T-cell (primary cell): ENCODE results near the gene PLEKHA7. TPM values are rescaled to one million over a fixed set of nuclear protein-coding genes. Genes with fewer than 3 reads are reported as not detected.
A peak's percentile ranks its signal among the peaks of the same experiment; 100 is the strongest.

Source experiments
- ATAC-seq, 4 experiments: fragments of 200-7000 bp in 3 of 4; fragments of 150-1000 bp in 1 of 4; cut with Tn5 transposase; replicated peaks in 1 of 4; 1 replicate in 3 of 4; 2 replicates in 1 of 4; pipeline ENCODE4 v1.10.0; 2021; ENCODE audit warnings: moderate library complexity in 3 of 4, mild to moderate bottlenecking in 2 of 4, moderate number of reproducible peaks in 1 of 4
- CTCF ChIA-PET, 2 donors: fragments of 300-600 bp; sonication (Branson Sonifier 250); formaldehyde crosslinking; loops; one replicate each; lab custom pipeline; 2022; ENCODE audit warnings: antibody characterized with exemption in 2 of 2; lab: Charles Lee
- POLR2A ChIA-PET, 2 donors: fragments of 300-600 bp; sonication (Branson Sonifier 250); formaldehyde crosslinking; loops; one replicate each; lab custom pipeline; 2022; ENCODE audit warnings: antibody characterized with exemption in 2 of 2; lab: Charles Lee
- DNase-seq, 35 experiments: peaks; one replicate each; pipeline versions ENCODE4 v3.0.0 to v3.0.0-alpha.2; 2013 to 2023
- H3K27ac ChIP-seq: one replicate; pipeline ENCODE4 v1.5.1; 2013; ENCODE audit warnings: low read length
- H3K27me3 ChIP-seq, 2 experiments: replicated peaks in 1 of 2; 1 replicate in 1 of 2; 2 replicates in 1 of 2; pipeline versions ENCODE4 v1.6.1 to v1.7.0; 2013; ENCODE audit warnings: low read length in 1 of 2, mixed read lengths in 1 of 2; ENCODE audit not compliant: control insufficient read depth in 2 of 2, insufficient read depth in 2 of 2; ENCODE audit errors: extremely low read depth in 1 of 2
- H3K36me3 ChIP-seq, 2 donors: 1 replicate in 1 of 2; 2 replicates in 1 of 2; pipeline versions ENCODE4 v1.6.1 to v1.7.0; 2013; ENCODE audit warnings: low read length in 1 of 2; ENCODE audit not compliant: control insufficient read depth in 2 of 2, insufficient read depth in 1 of 2; ENCODE audit errors: extremely low read depth in 1 of 2
- H3K4me1 ChIP-seq, 2 experiments: 1 replicate in 1 of 2; 2 replicates in 1 of 2; pipeline versions ENCODE4 v1.6.1 to v1.7.0; 2013; ENCODE audit warnings: low read length in 2 of 2, mixed read lengths in 1 of 2; ENCODE audit not compliant: insufficient read depth in 2 of 2, control insufficient read depth in 1 of 2; ENCODE audit errors: extremely low read depth in 1 of 2
- H3K4me3 ChIP-seq, 2 donors: 1 replicate in 1 of 2; 2 replicates in 1 of 2; pipeline versions ENCODE4 v1.5.1 to v1.7.0; 2013; ENCODE audit warnings: mild to moderate bottlenecking in 2 of 2, low read length in 1 of 2, moderate library complexity in 1 of 2; ENCODE audit not compliant: control insufficient read depth in 1 of 2; ENCODE audit errors: extremely low read depth in 1 of 2
- H3K9me3 ChIP-seq: 2 replicates; pipeline ENCODE4 v1.7.0; 2013
- H3K27ac Mint-ChIP-seq, 2 donors: one replicate each; pipeline ENCODE4 v1.8.0; 2020 to 2021; ENCODE audit warnings: mild to moderate bottlenecking in 2 of 2, mixed read lengths in 2 of 2
- H3K27me3 Mint-ChIP-seq, 2 donors: one replicate each; pipeline ENCODE4 v1.8.0; 2021 to 2022; ENCODE audit warnings: mixed read lengths in 2 of 2
- H3K36me3 Mint-ChIP-seq: one replicate; pipeline ENCODE4 v1.8.0; 2021; ENCODE audit warnings: mixed read lengths
- H3K4me1 Mint-ChIP-seq, 3 donors: one replicate each; pipeline ENCODE4 v1.8.0; 2020 to 2022; ENCODE audit warnings: mixed read lengths in 3 of 3, mild to moderate bottlenecking in 1 of 3
- H3K4me3 Mint-ChIP-seq, 3 donors: one replicate each; pipeline ENCODE4 v1.8.0; 2020 to 2022; ENCODE audit warnings: mild to moderate bottlenecking in 3 of 3, mixed read lengths in 3 of 3, moderate library complexity in 3 of 3
- H3K9me3 Mint-ChIP-seq, 3 donors: one replicate each; pipeline ENCODE4 v1.8.0; 2020 to 2022; ENCODE audit warnings: mixed read lengths in 3 of 3
- WGBS: methylation state at CpG from one replicate; pipeline ENCODE4 v1.1.5; 2013; ENCODE audit warnings: missing lambda C conversion rate; ENCODE audit not compliant: insufficient coverage; 5-methylcytosine and 5-hydroxymethylcytosine counted together
- total RNA-seq, 35 experiments: library from RNA in 6 of 35; stranded (reverse) in 6 of 35; fragments of 120-200 nt in 1 of 35; gene quantifications; one replicate each; pipeline versions ENCODE4 v1.2.1 to v1.2.4 and lab custom pipeline; 2013 to 2026

PLEKHA7 gene
- total RNA-seq, 5 donors from 2014 or later (not counting 1 experiment from before 2014, with no cell fraction given), result 4.8 to 8.8 (median 5.8) TPM

GRCh38 chr11:16941935-16942334 is 72.3 kb downstream of the PLEKHA7 start:
- H3K27ac ChIP-seq, result no peak overlapping the region
- ChIA-PET POLR2A (no interaction called here), CTCF (interaction anchor here in 1 of 2 donors (0.6 kb wide), 1 partner anchor 478 kb away, joined by 3 read pairs; no protein-coding TSS in a partner anchor)
- no peak overlapping the region for H3K4me3 ChIP-seq
- Mint-ChIP-seq H3K4me3 (no peak overlapping the region), H3K27ac (no peak overlapping the region), H3K4me1 (peaks cover 0 to 3% (median 0%) of the 10 kb centered on the region in 3 donors), H3K27me3 (no peaks in the 10 kb centered on the region), H3K9me3 (no peaks in the 10 kb centered on the region), H3K36me3 (no peaks in the 10 kb centered on the region)
- 86% methylated on average over 4 of the region's 5 CpGs for WGBS
- DNase-seq (no peak), ATAC-seq (no peak)
- no peaks in the 10 kb centered on the region for H3K27me3 ChIP-seq
- peaks cover 0 to 3% of the 10 kb centered on the region in 2 experiments for H3K4me1 ChIP-seq
- no peaks in the 10 kb centered on the region for H3K9me3 ChIP-seq
- no peaks in the 10 kb centered on the region for H3K36me3 ChIP-seq

GRCh38 chr11:16938061-16938460 is 76.2 kb downstream of the PLEKHA7 start:
- no CpG with 5 or more reads among the region's 3 CpGs for WGBS
- POLR2A ChIA-PET, result no interaction called here
- H3K27ac ChIP-seq, result no peak overlapping the region
- no peak overlapping the region for H3K4me3 Mint-ChIP-seq
- H3K27ac Mint-ChIP-seq, result no peak overlapping the region
- no peaks in the 10 kb centered on the region for H3K9me3 ChIP-seq
- no peaks in the 10 kb centered on the region for H3K36me3 Mint-ChIP-seq
- CTCF ChIA-PET, result no interaction called here
- no peaks in the 10 kb centered on the region for H3K36me3 ChIP-seq
- DNase-seq (no peak), ATAC-seq (no peak)
- H3K27me3 ChIP-seq, result peaks cover 0 to 7% of the 10 kb centered on the region in 2 experiments
- no peaks in the 10 kb centered on the region for H3K4me1 ChIP-seq
- peaks cover 4 to 6% of the 10 kb centered on the region in 2 donors for H3K27me3 Mint-ChIP-seq
- no peaks in the 10 kb centered on the region for H3K9me3 Mint-ChIP-seq
- H3K4me1 Mint-ChIP-seq, result no peaks in the 10 kb centered on the region
- H3K4me3 ChIP-seq, result no peak overlapping the region

GRCh38 chr11:16936643-16937042 is 77.6 kb downstream of the PLEKHA7 start:
- H3K27me3 ChIP-seq, result peaks cover 3 to 7% of the 10 kb centered on the region in 2 experiments
- H3K36me3 ChIP-seq, result no peaks in the 10 kb centered on the region
- H3K4me3 Mint-ChIP-seq, result no peak overlapping the region
- DNase-seq (no peak), ATAC-seq (no peak)
- H3K4me1 ChIP-seq, result no peaks in the 10 kb centered on the region
- H3K9me3 ChIP-seq, result no peaks in the 10 kb centered on the region
- H3K27me3 Mint-ChIP-seq, result peaks cover 7 to 11% of the 10 kb centered on the region in 2 donors
- H3K36me3 Mint-ChIP-seq, result no peaks in the 10 kb centered on the region
- H3K27ac Mint-ChIP-seq, result no peak overlapping the region
- no peaks in the 10 kb centered on the region for H3K4me1 Mint-ChIP-seq
- ChIA-PET POLR2A (interaction anchor here in 1 of 2 donors (0.5 kb wide), 1 partner anchor 248 kb away, joined by 3 read pairs; no protein-coding TSS in a partner anchor), CTCF (interaction anchor here in 1 of 2 donors (0.6 kb wide), 3 partner anchors 10 to 17 kb away, joined by 3 to 6 read pairs (median 6); no protein-coding TSS in a partner anchor)
- WGBS, result 100% methylated on average over 1 of the region's 1 CpG
- no peak overlapping the region for H3K27ac ChIP-seq
- H3K9me3 Mint-ChIP-seq, result no peaks in the 10 kb centered on the region
- H3K4me3 ChIP-seq, result no peak overlapping the region

DNA sequence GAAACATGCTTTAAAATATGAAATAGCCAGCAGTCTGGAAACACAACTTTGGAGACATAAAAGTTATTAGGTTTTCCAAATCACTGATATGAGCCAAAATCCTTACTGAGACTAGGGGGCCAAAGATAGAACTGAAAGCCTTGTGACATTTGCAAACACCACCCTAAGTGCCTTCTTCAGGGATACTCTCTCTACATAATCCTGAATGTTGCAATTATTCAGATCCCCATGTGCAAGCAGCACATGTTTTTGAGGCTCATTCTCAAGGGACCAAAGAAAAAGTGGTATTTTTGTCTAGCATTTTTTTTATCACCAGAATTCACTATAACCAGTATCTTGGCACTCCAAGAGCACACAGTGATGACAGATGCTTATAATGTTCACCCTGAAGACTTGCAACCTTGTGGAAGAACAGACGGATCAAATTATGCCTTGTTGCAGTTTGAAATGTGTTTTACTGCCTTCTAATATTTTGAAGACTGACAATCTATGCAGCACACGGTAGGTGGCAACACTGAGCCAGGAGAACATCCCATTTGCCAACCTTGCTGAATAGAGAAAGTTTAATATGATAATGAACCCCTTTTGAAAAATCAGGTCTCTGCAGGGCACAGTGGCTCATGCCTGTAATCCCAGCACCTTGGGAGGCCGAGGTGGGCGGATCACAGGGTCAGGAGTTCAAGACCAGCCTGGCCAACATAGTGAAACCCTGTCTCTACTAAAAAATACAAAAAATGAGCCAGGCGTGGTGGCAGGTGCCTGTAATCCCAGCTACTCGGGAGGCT is 78.5 kb downstream of the PLEKHA7 start:
- H3K4me3 ChIP-seq, result no peak overlapping the region
- ATAC-seq, result no peak
- Mint-ChIP-seq H3K4me1 (no peaks in the 10 kb centered on the region), H3K27me3 (peaks cover 7 to 11% of the 10 kb centered on the region in 2 donors), H3K36me3 (no peaks in the 10 kb centered on the region), H3K4me3 (no peak overlapping the region), H3K27ac (no peak overlapping the region), H3K9me3 (no peaks in the 10 kb centered on the region)
- no peaks in the 10 kb centered on the region for H3K4me1 ChIP-seq
- H3K27ac ChIP-seq, result no peak overlapping the region
- H3K36me3 ChIP-seq, result no peaks in the 10 kb centered on the region
- CTCF ChIA-PET, result interaction anchor here in 1 of 2 donors (0.6 kb wide), 1 partner anchor 1892 kb away, joined by 7 read pairs; no protein-coding TSS in a partner anchor
- no peaks in the 10 kb centered on the region for H3K9me3 ChIP-seq
- POLR2A ChIA-PET, result no interaction called here
- WGBS, result no CpG with 5 or more reads among the region's 6 CpGs
- H3K27me3 ChIP-seq, result peaks cover 3 to 7% of the 10 kb centered on the region in 2 experiments
- peak in 2 of 35 experiments; percentile 2 to 49 for DNase-seq

GRCh38 chr11:16933756-16934603 is 80.2 kb downstream of the PLEKHA7 start:
- WGBS, result 89% methylated on average over 3 of the region's 8 CpGs
- Mint-ChIP-seq H3K4me1 (no peaks in the 10 kb centered on the region), H3K36me3 (no peaks in the 10 kb centered on the region), H3K27ac (no peak overlapping the region), H3K9me3 (no peaks in the 10 kb centered on the region), H3K4me3 (no peak overlapping the region), H3K27me3 (peaks cover 10 to 14% of the 10 kb centered on the region in 2 donors)
- Histone ChIP-seq H3K4me3 (no peak overlapping the region), H3K36me3 (no peaks in the 10 kb centered on the region), H3K4me1 (no peaks in the 10 kb centered on the region), H3K27me3 (peaks cover 3 to 7% of the 10 kb centered on the region in 2 experiments), H3K9me3 (no peaks in the 10 kb centered on the region), H3K27ac (no peak overlapping the region)
- DNase-seq, result no peak
- POLR2A ChIA-PET, result no interaction called here
- no peak for ATAC-seq
- CTCF ChIA-PET, result no interaction called here

GRCh38 chr11:16933291-16933690 is 80.9 kb downstream of the PLEKHA7 start:
- Mint-ChIP-seq H3K27me3 (peaks cover 11 to 14% of the 10 kb centered on the region in 2 donors), H3K4me1 (no peaks in the 10 kb centered on the region), H3K4me3 (no peak overlapping the region), H3K36me3 (no peaks in the 10 kb centered on the region), H3K9me3 (no peaks in the 10 kb centered on the region), H3K27ac (no peak overlapping the region)
- Histone ChIP-seq H3K27me3 (peaks cover 3 to 7% of the 10 kb centered on the region in 2 experiments), H3K9me3 (no peaks in the 10 kb centered on the region), H3K4me1 (no peaks in the 10 kb centered on the region), H3K36me3 (no peaks in the 10 kb centered on the region), H3K4me3 (no peak overlapping the region), H3K27ac (no peak overlapping the region)
- CTCF ChIA-PET, result no interaction called here
- 67% methylated on average over 1 of the region's 1 CpG for whole genome bisulfite sequencing
- DNase-seq, result no peak
- ATAC-seq, result no peak
- POLR2A ChIA-PET, result no interaction called here
